Muscle of leg (tissue), 11 donors: ENCODE measurements around the gene NOP56. TPM values are rescaled to one million over a fixed set of nuclear protein-coding genes. Genes with fewer than 3 reads are reported as not detected.
"Not testable (repeated sequence)": the region's sequence is repeated elsewhere in the genome, so short reads cannot be mapped to it uniquely, and the experiment has no call there.

Experiments used
- DNase-seq: peaks from one replicate; pipeline ENCODE4 v3.0.0; 2013
- H3K27ac ChIP-seq: one replicate; pipeline ENCODE4 v1.5.1; 2013; ENCODE audit warnings: mild to moderate bottlenecking, low read length, control low read depth
- H3K27me3 ChIP-seq: one replicate; pipeline ENCODE4 v1.6.1; 2013; ENCODE audit warnings: low read length; ENCODE audit not compliant: control insufficient read depth, insufficient read depth
- H3K36me3 ChIP-seq: one replicate; pipeline ENCODE4 v1.6.1; 2013; ENCODE audit warnings: low read length; ENCODE audit not compliant: control insufficient read depth, insufficient read depth
- H3K4me1 ChIP-seq: one replicate; pipeline ENCODE4 v1.6.1; 2013; ENCODE audit warnings: low read length; ENCODE audit not compliant: control insufficient read depth, insufficient read depth
- H3K4me3 ChIP-seq: one replicate; pipeline ENCODE4 v1.5.1; 2013; ENCODE audit warnings: low read length, control low read depth
- H3K9me3 ChIP-seq: replicated peaks from 2 replicates; pipeline ENCODE4 v1.6.1; 2013; ENCODE audit warnings: low read depth, low read length; ENCODE audit not compliant: control insufficient read depth
- WGBS: methylation state at CpG from one replicate; pipeline ENCODE4 v1.1.5; 2013; ENCODE audit warnings: missing lambda C conversion rate; ENCODE audit not compliant: insufficient coverage; 5-methylcytosine and 5-hydroxymethylcytosine counted together
- polyA plus RNA-seq, 8 donors: library from polyadenylated mRNA; unstranded; fragments of 120-200 nt; gene quantifications; one replicate each; pipeline versions ENCODE4 v1.2.1 to v1.2.3, GENCODE V29; 2013; ENCODE audit warnings: inconsistent platforms in 1 of 8, low replicate concordance in 1 of 8; ENCODE audit not compliant: insufficient read length in 8 of 8, insufficient read depth in 1 of 8
- total RNA-seq: library from RNA; stranded (reverse); fragments of 120-200 nt; gene quantifications from one replicate; pipeline ENCODE4 v1.2.4, GENCODE V29; 2013

Gene NOP56
- total and polyA plus RNA-seq, 9 donors = 130 to 204 (median 165) TPM

DNA sequence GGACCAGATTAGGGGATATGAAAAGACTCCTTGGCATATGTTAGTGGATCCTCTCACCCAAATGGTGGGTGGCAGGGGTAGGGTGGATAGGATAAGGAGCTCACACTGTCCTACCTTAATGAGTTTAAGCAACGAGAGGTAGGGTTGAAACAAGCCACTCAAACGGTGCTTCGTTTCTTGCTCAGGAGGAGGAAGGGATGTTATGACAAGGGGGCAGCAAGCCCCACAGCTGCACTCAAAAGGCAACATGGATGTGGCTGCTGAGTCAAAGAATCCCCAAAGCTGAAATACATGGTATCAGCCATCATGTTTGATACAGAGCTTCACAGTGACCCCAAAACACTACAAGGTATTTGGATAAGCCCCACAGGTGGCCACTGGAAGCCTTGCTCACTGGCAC lies 20.0 kb downstream of the NOP56 start:
- Histone ChIP-seq H3K27me3 (peaks cover 15% of the 10 kb centered on the region), H3K4me3 (no peak overlapping the region), H3K36me3 (no peaks in the 10 kb centered on the region), H3K9me3 (no peaks in the 10 kb centered on the region), H3K4me1 (no peaks in the 10 kb centered on the region), H3K27ac (no peak overlapping the region)
- DNase-seq = no peak
- no CpG with 5 or more reads among the region's 3 CpGs for WGBS

DNA sequence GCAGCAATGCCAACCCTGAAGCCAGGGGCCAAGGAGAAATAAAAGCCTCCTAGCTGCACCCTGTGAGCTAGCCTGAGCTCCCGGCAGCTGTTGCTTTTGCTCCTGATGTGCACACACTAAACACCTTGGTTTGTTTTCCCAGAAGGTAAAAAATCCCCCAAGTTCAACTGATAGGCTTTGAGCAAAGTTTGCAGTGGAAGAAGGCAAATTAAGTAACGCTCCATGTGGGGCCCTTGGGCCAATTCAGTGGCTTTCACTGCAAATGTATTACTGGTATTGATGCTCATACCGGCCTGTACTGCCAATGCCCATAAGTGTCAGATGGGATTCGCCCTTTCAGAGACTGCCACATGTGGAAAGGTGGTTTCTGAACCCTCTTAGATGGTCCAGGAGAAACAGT lies 21.0 kb downstream of the NOP56 start:
- 82% methylated on average over 3 of the region's 4 CpGs for WGBS
- no peak overlapping the region for H3K27ac ChIP-seq
- H3K4me1 ChIP-seq = no peaks in the 10 kb centered on the region
- no peak for DNase-seq
- no peaks in the 10 kb centered on the region for H3K36me3 ChIP-seq
- H3K27me3 ChIP-seq = peaks cover 13% of the 10 kb centered on the region
- H3K4me3 ChIP-seq = no peak overlapping the region
- no peaks in the 10 kb centered on the region for H3K9me3 ChIP-seq

- Histone ChIP-seq H3K4me3 (no peak overlapping the region), H3K27me3 (peaks cover 5% of the 10 kb centered on the region), H3K27ac (no peak overlapping the region), H3K36me3 (no peaks in the 10 kb centered on the region), H3K4me1 (no peaks in the 10 kb centered on the region), H3K9me3 (no peaks in the 10 kb centered on the region)
- 45% methylated on average over 2 of the region's 4 CpGs for WGBS
- no peak for DNase-seq
Observed at GRCh38 chr20:2680046-2680445, 27.6 kb downstream of the NOP56 start.

DNA sequence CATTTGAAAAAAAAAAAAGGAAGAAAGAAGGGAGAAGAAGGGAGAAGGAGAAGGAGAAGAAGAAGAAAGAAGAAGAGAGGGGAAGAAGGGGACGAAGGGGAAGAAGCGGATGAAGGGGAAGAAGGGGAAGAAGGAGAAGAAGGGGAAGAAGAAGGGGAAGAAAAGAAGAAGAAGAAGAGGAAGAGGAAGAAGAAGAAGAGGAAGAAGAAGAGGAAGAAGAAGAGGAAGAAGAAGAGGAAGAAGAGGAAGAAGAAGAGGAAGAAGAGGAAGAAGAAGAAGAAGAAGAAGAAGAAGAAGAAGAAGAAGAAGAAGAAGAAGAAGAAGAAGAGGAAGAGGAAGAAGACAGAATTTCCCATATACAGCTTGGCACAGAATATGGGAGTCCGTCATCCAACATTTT lies 29.6 kb downstream of the NOP56 start:
- H3K27ac ChIP-seq, DNase-seq, H3K36me3 ChIP-seq, H3K9me3 ChIP-seq, H3K4me1 ChIP-seq, H3K4me3 ChIP-seq: not testable (repeated sequence)
- 93% methylated on average over 2 of the region's 3 CpGs for WGBS
- peaks cover 15% of the 10 kb centered on the region for H3K27me3 ChIP-seq

GRCh38 chr20:2684817-2685216 lies 32.4 kb downstream of the NOP56 start:
- not testable (repeated sequence) for H3K36me3 ChIP-seq, H3K4me3 ChIP-seq, H3K27ac ChIP-seq, H3K9me3 ChIP-seq, H3K4me1 ChIP-seq, DNase-seq
- WGBS = no CpG with 5 or more reads among the region's 4 CpGs
- peaks cover 38% of the 10 kb centered on the region for H3K27me3 ChIP-seq

- H3K27me3 ChIP-seq = peaks cover 59% of the 10 kb centered on the region
- no peak overlapping the region for H3K4me3 ChIP-seq
- no peaks in the 10 kb centered on the region for H3K36me3 ChIP-seq
- DNase-seq = no peak
- no peak overlapping the region for H3K27ac ChIP-seq
- no peaks in the 10 kb centered on the region for H3K9me3 ChIP-seq
- WGBS = 32% methylated on average over 4 of the region's 6 CpGs
- peaks cover 6% of the 10 kb centered on the region for H3K4me1 ChIP-seq
Observed at GRCh38 chr20:2687514-2687913, 35.1 kb downstream of the NOP56 start.

DNA sequence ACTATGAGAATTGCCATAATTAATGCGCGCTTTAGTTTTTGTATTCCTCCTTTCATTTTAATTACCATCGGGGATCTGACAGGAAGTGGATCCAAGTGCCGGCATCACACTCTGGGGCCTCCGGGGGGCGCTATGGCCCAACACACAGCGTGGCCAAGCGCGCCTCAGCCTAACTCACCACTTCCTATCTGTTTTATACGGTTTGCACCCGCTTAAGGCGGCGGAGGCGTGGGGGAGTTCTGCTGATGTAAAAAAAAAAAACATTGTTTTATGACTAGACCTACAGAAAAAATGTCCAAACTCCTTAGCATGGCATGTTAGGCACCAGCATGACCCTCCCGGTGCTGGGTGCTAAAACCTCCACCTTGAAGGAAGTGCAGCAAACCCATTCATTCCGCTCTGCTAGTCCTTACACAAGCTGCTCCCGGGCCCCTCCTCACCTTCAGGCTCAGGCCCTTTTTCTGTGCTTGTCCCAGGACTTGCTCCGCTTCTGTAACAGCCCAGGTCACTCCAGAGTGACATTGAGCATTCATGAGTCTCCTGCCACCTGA lies 35.7 kb downstream of the NOP56 start:
- peaks cover 59% of the 10 kb centered on the region for H3K27me3 ChIP-seq
- no peaks in the 10 kb centered on the region for H3K36me3 ChIP-seq
- H3K4me3 ChIP-seq = no peak overlapping the region
- 12% methylated on average over 11 of the region's 18 CpGs for WGBS
- H3K4me1 ChIP-seq = peaks cover 6% of the 10 kb centered on the region
- no peak overlapping the region for H3K27ac ChIP-seq
- no peaks in the 10 kb centered on the region for H3K9me3 ChIP-seq
- peak; percentile 43 for DNase-seq

GRCh38 chr20:2690213-2690612 lies 37.8 kb downstream of the NOP56 start:
- Histone ChIP-seq H3K27me3 (peaks cover 75% of the 10 kb centered on the region), H3K4me3 (no peak overlapping the region), H3K4me1 (peaks cover 8% of the 10 kb centered on the region), H3K9me3 (no peaks in the 10 kb centered on the region), H3K27ac (no peak overlapping the region), H3K36me3 (no peaks in the 10 kb centered on the region)
- no peak for DNase-seq
- 67% methylated on average over 2 of the region's 3 CpGs for WGBS

DNA sequence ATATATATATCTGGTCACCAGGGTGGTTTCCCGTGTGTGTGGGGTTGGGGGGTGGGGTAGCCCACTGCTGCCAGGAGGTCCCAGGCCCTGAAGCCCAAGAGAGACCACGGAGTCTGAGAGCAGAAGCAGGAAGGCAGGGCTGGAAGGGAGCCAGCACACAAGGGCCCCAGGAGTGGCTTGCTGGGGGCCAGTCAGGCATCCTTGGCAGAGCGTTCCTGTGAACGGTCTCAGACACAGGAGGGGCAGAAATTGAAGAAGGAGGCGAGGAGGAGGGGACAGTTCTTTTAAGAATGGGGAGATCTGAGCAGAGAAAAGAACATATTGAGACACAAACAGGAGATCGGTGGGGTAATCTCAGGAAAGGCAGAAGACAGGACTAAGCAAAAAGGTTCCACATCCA lies 38.3 kb downstream of the NOP56 start:
- Histone ChIP-seq H3K36me3 (no peaks in the 10 kb centered on the region), H3K27me3 (peaks cover 80% of the 10 kb centered on the region), H3K4me1 (peaks cover 8% of the 10 kb centered on the region), H3K9me3 (no peaks in the 10 kb centered on the region), H3K4me3 (no peak overlapping the region), H3K27ac (no peak overlapping the region)
- WGBS = 39% methylated on average over 4 of the region's 6 CpGs
- DNase-seq = no peak

DNA sequence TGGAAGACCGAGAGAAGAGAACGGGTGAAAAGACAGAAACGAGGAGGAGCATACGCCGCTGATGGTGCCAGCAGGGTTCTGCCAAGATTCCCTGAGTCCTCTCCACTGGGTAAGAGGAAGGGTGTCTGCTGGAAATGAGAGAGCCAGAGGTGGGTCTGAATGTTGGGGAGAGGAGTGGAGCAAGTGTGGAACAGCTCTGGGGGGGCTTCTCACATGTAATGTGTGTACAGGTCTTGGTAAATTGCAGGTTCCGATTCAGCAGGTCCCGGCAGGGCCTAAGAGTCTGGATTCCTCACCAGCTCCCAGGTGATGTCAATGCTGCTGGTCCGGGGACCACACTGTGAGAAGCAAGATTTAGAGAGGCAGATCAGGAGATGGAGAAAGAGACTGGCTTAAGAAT lies 38.7 kb downstream of the NOP56 start:
- Histone ChIP-seq H3K4me3 (no peak overlapping the region), H3K4me1 (peaks cover 8% of the 10 kb centered on the region), H3K36me3 (no peaks in the 10 kb centered on the region), H3K9me3 (no peaks in the 10 kb centered on the region), H3K27ac (no peak overlapping the region), H3K27me3 (peaks cover 81% of the 10 kb centered on the region)
- 61% methylated on average over 5 of the region's 8 CpGs for WGBS
- DNase-seq = no peak

GRCh38 chr20:2691663-2692035 lies 39.2 kb downstream of the NOP56 start:
- Histone ChIP-seq H3K4me1 (peaks cover 8% of the 10 kb centered on the region), H3K9me3 (no peaks in the 10 kb centered on the region), H3K27ac (no peak overlapping the region), H3K36me3 (no peaks in the 10 kb centered on the region), H3K4me3 (no peak overlapping the region), H3K27me3 (peaks cover 83% of the 10 kb centered on the region)
- no peak for DNase-seq
- WGBS = 55% methylated on average over 10 of the region's 10 CpGs
